ENCODE data around the gene HYAL3. TPM values are rescaled to one million over a fixed set of nuclear protein-coding genes. Genes with fewer than 3 reads are reported as not detected.

Gene HYAL3
- total and polyA plus RNA-seq, 2 of the 13 experiments (the other 11 are each of a cell fraction or from before 2014, with no cell fraction given): 5.5 to 10.4 TPM

GRCh38 chr3:50268703-50269451 is 30.3 kb downstream of the HYAL3 start, which contains the start of gene SEMA3B (continued):
- peak; percentile 22 for TF ChIP-seq SKI (IDR thresholded peaks at IDR 0.05; ENCODE audit: partially characterized antibody)
- no peak for TF ChIP-seq CREBL2 (CRISPR knock-in tag; IDR thresholded peaks at IDR 0.05; ENCODE audit: borderline replicate concordance)
- TF ChIP-seq MATR3 (CRISPR knock-in tag; IDR thresholded peaks at IDR 0.05): no peak
- TF ChIP-seq ZNF124 (CRISPR knock-in tag; IDR thresholded peaks at IDR 0.05): no peak
- TF ChIP-seq ZNF616 (CRISPR knock-in tag; IDR thresholded peaks at IDR 0.05; ENCODE audit: low read depth): no peak
- no peak for TF ChIP-seq CC2D1A (CRISPR knock-in tag; IDR thresholded peaks at IDR 0.05)
- TF ChIP-seq NFIC (IDR thresholded peaks at IDR 0.05; ENCODE audit: low read length): no peak
- peak; percentile 77 for TF ChIP-seq HNF4A (CRISPR knock-in tag; IDR thresholded peaks at IDR 0.05)
- TF ChIP-seq ATF3 (CRISPR knock-in tag; IDR thresholded peaks at IDR 0.05): 0 out of 2 replicates have a peak, but pooled peaks have one; percentile 25
- peak; percentile 88 for TF ChIP-seq SRSF1 (optimal IDR thresholded peaks at IDR 0.05; ENCODE audit: low read depth, low read length)
- TF ChIP-seq TIGD3 (CRISPR knock-in tag; IDR thresholded peaks at IDR 0.05; ENCODE audit: borderline replicate concordance): no peak
- TF ChIP-seq STAT6 (CRISPR knock-in tag; IDR thresholded peaks at IDR 0.05; ENCODE audit: borderline replicate concordance): no peak
- no peak for TF ChIP-seq FOSL1 (CRISPR knock-in tag; IDR thresholded peaks at IDR 0.05; ENCODE audit: borderline replicate concordance)
- TF ChIP-seq PRMT3 (CRISPR knock-in tag; IDR thresholded peaks at IDR 0.05; ENCODE audit: borderline replicate concordance, low read depth): 0 out of 2 replicates have a peak, but pooled peaks have one; percentile 56
- TF ChIP-seq RARG (CRISPR knock-in tag; IDR thresholded peaks at IDR 0.05; ENCODE audit: low read depth): no peak
- TF ChIP-seq MYPOP (CRISPR knock-in tag; IDR thresholded peaks at IDR 0.05): no peak
- no peak for TF ChIP-seq JARID2 (CRISPR knock-in tag; IDR thresholded peaks at IDR 0.05; ENCODE audit: insufficient replicate concordance)
- TF ChIP-seq NCOR1 (IDR thresholded peaks at IDR 0.05; ENCODE audit: borderline replicate concordance, low read length): peak; percentile 55; the same call in 1 of the 2 replicates
- peak in 1 of 2 experiments; percentile 52; a peak in 1 of 4 replicates for TF ChIP-seq EP300 (IDR thresholded peaks at IDR 0.05; ENCODE audit: low read depth in 2 of 2, low read length in 2 of 2)
- peak; percentile 35; the same call in 1 of the 2 replicates for TF ChIP-seq EP300 (CRISPR knock-in tag; IDR thresholded peaks at IDR 0.05; ENCODE audit: borderline replicate concordance)
- TF ChIP-seq ZNF746 (CRISPR knock-in tag; IDR thresholded peaks at IDR 0.05): peak; percentile 94
- no peak for TF ChIP-seq ZNF790 (CRISPR knock-in tag; IDR thresholded peaks at IDR 0.05; ENCODE audit: borderline replicate concordance)
- TF ChIP-seq SIX4 (CRISPR knock-in tag; IDR thresholded peaks at IDR 0.05): peak; percentile 98
- no peak for TF ChIP-seq ZNF703 (CRISPR knock-in tag; IDR thresholded peaks at IDR 0.05; ENCODE audit: borderline replicate concordance)
- TF ChIP-seq RNF2 (conservative IDR thresholded peaks at IDR 0.05; ENCODE audit: low read depth): no peak
